Stimulated activated CD4-positive, alpha-beta T cell treated with anti-CD3 and anti-CD28 coated beads, Interleukin-15, amount 100 ng/mL, for 48 hours (primary cell): ENCODE results near the gene RASSF5.
A peak's percentile ranks its signal among the peaks of the same experiment; 100 is the strongest.
"Not testable (repeated sequence)": the region's sequence is repeated elsewhere in the genome, so short reads cannot be mapped to it uniquely, and the experiment has no call there.

Experiments used
- DNase-seq, 2 donors: peaks; one replicate each; pipeline ENCODE4 v3.0.0-alpha.2; 2020; ENCODE audit warnings: low read depth in 2 of 2

The RASSF5 gene

DNA sequence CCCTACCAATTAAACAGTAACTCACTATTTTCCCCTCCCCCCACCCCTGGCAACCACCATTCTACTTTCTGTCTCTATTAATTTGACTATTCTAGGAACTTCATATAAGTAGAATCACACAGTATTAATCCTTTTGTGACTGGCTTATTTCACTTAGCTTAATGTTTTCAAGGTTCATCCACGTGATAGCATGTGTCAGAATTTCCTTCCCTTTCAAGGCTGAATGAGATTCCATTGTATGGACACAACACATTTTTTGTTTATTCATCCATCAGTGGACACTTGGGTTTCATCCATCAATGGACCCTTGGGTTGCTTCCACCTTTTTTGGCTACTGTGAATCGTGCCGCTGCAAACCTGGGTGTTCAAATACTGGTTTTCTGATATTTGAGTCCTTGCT, 63.2 kb downstream of the RASSF5 start:
- no peak for DNase-seq

DNA sequence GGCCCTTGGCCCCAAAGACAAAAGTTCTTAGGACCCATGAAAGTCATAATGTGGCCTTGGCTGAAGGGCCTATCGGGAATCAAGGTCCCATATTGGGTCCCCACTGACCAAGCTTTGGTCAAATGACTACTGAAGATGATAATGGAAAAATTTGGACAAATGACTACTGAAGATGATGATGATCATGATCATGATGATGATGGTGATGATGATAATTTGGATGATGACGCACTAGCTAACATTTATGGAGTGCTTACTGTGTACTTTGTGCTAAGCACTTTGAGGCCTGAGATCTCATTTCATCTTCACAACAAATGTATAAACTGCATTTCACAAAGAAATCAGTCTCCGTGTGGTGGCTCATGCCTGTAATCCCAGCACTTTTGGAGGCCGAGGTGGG, 65.5 kb downstream of the RASSF5 start:
- no peak for DNase-seq

DNA sequence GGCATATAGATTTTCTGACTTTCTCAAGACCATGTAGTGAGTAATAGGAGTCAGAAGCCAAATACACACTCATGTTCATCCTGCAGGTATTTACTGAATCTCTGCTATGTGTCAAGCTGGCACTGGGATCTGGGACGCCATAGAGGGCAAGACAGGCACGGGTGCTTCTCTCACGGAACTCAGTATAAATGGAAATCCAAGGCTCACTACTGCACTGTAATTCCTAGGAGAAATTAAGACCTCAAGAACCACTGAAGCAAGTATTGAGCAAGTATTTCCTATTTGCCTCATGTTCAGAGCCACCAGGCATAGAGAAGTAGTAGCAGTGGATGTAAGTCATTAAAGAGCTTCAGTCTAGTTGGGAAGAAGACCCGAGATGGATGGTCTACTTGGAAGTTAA, 66.0 kb downstream of the RASSF5 start:
- DNase-seq, result no peak

DNA sequence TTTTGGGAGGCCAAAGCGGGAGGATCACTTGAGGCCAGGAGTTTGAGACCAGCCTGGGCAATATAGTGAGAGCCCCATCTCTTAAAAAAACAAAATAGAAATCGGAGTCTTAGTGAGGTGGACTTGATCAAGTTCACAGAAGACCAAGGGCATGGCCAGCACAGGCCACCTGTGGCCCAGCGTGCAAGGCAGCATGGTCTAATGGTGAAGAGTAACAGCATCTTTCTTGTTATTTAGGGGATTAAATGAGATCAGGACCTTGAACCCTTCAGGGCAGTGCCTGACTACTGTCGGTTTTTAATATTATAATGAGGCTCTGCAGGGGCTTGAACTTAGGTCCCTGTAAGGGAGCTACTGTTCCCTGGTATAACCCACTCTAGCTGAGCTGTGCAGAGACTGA, 66.4 kb downstream of the RASSF5 start:
- no peak for DNase-seq

DNA sequence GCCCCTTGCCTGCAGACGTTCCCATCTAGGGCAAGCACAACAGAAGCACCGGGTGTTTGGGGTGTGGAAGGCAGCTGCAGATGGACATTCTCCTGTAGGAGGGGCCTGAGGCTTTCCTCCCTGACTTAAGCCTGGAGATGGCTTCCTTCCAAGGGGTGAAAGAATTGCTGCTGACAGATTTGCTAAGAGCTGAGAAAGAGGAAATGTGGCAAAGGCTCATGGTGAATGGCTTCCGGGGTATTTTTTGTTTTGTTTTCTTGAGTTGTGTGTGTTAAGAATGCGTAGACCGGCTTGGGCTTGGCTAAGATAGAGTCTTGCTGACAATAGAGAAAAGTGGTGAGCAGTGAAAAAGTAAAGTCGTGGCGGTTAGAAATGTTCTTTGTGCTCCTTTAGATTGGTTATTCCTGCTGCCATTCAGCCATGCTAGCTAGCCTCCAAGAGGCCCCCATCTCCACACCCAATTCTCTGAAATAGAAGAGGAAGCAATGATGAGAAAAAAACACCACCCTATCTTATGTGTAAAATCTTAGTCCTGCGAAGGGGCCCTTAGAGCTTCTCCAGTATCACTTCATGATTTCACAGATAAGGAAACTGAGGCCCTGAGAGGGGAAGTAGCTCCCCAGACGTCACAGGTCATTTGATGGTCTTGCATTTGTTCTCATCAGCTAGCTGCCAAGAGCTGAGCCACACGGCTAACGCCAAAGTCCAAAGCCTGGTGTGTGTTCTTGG, 68.0 kb downstream of the RASSF5 start:
- DNase-seq, result no peak

DNA sequence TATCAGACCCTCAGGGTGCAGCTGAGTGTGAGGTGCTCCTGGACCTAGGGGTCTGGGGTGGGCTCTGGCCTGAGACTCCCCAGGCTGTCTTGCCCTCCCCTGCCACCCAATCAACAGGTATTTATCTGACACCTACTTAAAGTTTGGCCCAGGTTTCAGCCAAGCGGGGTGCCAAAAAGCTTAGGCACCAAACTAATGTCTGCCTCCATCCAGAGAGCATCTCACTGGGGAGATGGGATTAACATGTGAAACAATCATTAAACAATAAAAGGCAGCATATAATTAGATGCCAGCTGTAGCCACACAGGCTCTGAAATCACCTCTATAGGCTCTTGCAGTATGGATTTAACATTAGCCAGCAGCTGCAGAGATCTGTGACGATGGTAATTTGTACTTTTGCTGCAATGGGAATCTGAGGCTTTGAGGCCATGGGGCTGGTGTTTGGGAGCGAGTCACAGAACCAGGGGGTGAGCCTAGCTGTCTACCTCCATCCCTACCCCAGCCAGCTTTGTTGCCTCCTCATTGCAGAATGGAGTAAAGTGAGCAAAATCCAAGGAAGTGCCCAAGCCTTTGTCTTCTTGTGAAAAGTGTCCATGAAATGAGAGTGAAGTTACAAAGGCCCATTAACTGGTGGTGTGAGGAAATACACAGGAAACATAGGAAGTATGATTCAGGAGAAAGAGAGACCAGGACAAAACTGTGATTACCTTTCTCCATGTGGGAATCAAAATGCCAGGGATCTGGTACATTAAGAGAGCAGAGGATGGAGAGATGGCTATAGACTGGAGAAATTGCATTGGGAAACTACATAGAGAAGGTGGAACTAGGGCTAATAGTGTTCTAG, 68.8 kb downstream of the RASSF5 start:
- DNase-seq, result no peak

DNA sequence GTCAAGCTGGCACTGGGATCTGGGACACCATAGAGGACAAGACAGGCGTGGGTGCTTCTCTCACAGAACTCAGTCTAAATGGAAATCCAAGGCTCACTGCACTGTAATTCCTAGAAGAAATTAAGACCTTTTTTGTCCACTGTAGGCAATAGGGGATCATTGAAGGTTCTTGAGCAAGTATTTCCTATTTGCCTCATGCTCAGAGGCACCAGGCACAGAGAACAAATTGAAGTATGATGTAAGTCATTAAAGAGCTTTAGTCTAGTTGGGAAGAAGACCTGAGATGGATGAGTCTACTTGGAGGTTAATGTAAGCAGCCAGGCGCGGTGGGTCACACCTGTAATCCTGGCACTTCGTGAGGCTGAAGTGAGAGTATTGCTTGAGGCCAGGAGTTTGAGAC, 70.3 kb downstream of the RASSF5 start:
- DNase-seq, result no peak

DNA sequence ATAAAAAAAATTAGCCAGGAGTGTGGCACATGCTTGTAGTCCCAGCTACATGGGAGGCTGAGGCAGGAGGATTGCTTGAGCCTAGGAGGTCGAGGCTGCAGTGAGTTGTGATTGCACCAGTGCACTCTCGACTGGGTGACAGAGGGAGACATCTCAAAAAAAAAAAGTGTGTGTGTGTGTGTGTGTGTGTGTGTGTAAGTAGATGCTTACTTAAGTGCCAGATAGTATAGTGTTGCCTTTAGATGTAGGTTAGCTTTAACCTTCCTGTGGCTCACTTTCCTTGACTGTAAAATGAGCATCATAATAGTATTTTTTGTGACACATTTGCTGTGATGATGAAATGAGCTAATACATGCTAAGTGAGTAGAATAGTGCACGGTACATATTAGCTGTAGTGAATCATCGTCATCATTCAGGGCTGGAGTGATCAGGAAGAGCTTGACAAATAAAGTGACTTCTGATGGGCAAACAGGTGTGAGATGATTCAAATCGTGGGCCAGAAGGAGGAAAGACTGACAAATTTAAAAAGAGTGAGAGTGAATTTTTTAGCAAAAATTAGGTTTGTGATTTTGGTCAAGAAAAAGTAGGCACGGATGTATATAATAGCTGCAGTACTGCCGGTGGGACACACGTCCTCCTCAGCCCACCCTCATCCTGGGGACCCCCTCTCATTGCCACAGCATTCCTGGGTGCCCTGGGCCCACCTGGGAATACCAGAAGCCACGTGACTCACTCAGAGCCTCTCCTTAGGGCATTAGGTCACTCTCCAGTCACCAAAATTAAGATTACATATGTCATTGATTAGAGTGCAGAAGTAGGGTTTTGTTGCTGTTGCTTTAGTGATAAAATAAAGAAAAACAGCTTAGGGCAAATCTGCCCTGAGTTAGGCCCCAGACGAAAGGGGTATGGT, 71.0 kb downstream of the RASSF5 start:
- DNase-seq, result no peak

DNA sequence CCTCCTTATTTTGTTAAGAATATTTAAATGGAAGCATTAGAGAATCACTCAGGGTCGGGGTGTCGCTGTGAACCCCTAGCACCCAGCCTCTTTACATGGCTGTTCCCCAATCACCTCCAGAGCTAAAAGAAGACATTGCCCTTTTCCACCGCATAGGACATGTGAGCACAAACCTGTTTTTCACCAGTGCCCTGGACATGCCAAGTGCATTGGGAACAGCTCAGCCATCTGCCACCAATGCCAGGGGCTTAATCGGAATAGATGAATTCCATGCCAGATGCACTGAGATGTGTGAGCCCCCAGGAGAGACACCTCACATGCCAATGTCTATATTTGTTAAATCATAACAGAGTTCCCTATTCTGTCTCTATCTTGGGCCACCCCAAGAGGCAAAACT, 71.6 kb downstream of the RASSF5 start:
- no peak for DNase-seq

DNA sequence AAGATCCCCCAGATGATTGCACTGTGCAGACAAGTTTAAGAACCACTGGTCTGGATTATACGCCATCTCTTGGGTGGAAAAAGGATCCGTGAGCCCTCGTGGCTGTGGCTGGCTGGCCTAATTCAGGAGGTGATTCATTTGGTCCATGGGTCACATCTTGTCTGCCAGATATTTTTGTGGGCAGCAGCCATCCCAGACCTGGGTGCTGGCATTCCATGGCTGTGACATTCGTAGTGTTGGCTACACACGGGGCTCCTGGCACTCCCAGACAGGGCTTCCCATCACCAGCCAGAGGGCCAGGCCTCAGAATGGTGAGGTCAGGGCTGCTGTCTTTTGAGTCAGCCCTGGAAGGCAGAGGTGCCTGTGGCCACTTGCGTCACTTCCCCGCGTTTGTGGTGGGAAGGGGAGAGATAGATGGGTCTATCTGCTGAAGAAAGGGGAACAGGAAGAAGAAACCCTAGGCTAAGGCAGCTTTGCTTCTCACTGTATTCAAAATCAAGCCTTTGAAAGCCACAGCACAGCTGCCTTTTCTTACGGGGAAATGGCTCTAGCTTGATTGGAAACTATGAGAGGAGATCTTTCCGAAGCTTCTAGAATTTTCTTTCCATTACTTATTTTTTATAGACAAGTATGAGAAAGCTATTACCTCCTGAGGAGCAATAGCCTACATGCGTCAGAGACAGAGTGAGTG, 72.6 kb downstream of the RASSF5 start:
- peak; percentile 88 to 90 for DNase-seq

DNA sequence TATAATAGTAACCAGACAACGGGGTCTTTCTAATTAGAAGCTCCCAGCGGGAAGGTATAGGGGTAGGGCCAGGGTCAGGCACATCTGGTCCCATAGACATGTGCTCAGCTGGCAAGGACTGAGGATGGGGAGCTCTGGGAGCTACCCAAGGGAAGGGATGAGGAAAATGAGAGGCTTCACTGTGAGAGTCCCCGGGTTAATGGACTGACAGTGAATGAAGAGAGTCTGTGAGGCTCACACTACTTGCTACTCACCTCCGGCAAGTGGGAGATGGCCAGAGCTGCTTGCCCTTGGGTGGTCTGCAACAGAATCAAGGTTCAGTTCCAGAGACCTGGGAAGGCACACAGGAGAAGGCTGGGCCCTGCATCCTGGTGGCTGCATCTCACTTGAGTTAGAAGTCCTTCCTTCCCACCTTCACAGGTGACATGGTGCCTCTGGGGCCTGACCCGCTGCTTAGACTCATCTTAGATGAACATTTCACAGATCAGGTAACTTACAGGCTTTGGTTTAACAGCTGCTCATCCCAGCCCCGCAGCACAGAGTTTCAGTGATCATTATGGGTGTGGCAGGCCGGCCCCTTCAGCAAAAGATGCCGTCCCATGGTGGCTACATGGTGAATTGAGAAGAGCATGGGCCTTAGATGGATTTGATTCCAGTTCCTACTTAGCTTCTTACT, 73.2 kb downstream of the RASSF5 start:
- no peak for DNase-seq

DNA sequence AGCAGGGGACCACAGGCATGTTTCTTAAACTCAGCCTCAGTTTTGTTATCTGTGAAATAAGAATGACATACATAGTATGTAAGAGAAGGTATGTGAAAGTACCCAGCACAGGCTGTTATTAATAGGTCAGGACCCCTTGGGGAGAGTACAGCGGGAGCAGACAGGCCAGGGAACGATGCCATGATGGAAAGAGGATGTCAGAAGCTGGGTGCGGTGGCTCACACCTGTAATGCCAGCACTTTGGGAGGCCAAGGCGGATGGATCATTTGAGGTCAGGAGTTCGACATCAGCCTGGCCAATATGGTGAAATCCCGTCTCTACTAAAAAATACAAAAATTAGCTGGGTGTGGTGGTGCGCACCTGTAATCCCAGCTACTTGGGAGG, 73.8 kb downstream of the RASSF5 start:
- not testable (repeated sequence) for DNase-seq

DNA sequence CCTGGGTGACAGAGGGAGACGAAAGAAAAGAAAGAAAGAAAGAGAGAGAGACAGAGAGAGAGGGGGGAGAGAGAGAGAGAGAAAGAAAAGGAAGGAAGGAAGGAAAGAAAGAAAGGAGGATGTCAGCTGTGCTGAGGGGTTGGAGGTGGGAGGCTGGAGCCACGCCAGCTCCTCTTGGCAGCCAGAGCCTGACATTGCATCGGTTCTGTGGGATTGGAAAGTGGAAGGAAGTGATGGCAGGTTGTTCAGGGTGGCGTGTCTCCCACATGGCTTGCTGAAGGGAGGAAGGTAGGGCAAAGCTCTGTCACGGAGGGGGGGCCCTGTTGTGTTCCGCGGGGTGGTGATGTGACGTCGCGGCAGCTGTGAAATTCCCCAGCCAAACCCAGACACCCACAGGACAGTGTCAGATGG, 74.2 kb downstream of the RASSF5 start:
- no peak for DNase-seq

DNA sequence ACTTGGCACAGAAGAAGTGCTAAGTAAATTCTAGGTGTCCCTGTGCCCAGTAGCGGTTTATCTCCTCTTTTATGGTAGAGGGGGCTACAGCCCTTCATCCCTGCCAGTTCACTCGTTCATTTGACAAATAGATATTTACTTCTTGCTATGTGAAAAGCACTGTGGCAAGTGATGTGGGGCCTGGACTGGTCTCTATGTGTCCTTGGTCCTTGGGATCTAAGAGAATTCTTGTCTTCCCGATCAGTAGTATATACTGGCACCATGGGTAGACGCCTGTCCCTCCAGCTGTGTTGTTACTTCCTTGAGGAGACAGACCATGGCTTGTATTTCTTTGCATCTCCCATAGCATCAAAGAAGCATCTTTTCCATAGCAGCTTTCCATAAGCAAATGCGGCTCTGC, 75.2 kb downstream of the RASSF5 start:
- no peak for DNase-seq

DNA sequence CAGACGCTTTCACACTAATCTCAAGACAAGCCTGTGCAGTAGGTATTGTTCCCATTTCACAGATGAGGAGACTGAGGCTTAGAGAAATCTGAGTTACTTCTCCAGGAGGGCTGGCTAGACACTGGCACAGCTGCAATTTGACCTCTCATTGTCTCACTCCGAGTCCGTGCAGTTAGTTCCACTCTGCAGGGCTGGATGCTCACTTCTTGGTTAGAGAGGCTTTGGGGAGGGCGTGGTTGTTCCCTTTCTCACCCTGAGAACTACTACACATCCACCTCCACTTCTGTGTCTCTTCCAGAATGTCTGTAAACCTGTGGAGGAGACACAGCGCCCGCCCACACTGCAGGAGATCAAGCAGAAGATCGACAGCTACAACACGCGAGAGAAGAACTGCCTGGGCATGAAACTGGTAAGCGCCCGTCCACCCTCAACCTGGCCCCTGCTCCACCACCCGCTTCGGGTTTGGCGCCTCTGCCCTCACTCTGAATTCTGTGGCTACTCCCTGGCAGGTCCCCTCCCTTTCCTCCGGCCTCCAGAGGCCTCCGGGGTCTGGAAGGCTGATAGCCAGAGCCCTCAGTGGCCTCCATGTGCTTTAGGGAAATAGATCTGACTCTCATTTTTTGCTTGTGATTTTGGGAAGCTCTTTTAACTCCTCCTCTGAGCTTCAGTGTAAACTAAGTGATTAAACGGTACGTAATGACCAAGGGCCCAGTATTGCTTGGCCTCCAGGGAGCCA, 75.8 kb downstream of the RASSF5 start:
- DNase-seq, result no peak

DNA sequence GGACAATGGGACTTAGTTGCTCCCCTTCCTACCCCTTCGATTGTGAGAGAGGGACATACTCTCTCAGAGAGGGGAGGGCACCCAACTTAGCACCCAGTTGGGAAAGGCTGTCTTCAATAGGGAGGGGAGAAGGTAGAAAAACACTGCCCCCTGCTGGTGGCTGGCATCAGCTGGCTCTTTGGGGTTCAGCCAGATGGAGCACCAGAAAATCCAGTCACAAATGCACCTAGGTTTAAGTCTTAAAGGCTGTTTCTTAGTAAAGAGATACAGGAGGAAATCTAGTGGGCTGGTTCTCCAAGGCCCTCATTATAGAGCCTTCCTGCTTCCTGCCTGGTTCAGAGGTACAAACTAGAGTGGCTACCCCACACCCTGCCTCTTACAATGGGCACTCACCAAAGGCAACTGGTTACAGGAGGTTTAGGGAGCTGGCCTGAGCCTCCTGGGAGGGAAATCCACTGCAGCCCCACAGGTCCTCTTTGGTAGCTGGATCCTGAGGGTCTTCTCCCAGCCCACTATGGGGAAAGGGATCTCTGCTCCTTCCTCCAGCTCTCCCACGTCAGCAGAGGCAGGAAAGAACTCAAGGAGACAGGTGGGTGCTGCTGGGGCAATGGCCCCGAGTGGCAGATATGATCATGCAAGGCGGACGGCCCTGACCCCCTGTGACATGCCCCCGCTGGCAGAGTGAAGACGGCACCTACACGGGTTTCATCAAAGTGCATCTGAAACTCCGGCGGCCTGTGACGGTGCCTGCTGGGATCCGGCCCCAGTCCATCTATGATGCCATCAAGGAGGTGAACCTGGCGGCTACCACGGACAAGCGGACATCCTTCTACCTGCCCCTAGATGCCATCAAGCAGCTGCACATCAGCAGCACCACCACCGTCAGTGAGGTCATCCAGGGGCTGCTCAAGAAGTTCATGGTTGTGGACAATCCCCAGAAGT, 76.6 kb downstream of the RASSF5 start:
- peak; percentile 72 to 83 for DNase-seq

DNA sequence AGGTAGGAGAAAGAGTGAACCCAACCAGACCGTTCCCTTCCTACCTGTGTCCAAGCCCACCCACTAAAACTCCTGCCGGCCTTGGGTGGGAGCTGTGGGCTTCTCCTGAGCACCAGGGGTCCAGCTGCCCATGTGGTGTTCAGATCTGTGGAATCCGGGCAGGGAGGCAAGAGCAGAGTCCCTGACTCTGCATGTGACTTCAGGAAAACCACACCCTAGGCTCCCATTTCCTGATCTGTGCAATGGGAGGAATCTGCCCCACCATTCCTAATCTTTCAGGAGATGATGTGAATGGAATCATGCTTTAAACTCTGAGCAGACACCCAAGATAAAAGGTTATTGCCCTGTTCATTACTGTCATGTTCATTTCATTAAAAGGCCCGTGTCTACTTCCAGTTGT, 77.4 kb downstream of the RASSF5 start:
- DNase-seq, result no peak

DNA sequence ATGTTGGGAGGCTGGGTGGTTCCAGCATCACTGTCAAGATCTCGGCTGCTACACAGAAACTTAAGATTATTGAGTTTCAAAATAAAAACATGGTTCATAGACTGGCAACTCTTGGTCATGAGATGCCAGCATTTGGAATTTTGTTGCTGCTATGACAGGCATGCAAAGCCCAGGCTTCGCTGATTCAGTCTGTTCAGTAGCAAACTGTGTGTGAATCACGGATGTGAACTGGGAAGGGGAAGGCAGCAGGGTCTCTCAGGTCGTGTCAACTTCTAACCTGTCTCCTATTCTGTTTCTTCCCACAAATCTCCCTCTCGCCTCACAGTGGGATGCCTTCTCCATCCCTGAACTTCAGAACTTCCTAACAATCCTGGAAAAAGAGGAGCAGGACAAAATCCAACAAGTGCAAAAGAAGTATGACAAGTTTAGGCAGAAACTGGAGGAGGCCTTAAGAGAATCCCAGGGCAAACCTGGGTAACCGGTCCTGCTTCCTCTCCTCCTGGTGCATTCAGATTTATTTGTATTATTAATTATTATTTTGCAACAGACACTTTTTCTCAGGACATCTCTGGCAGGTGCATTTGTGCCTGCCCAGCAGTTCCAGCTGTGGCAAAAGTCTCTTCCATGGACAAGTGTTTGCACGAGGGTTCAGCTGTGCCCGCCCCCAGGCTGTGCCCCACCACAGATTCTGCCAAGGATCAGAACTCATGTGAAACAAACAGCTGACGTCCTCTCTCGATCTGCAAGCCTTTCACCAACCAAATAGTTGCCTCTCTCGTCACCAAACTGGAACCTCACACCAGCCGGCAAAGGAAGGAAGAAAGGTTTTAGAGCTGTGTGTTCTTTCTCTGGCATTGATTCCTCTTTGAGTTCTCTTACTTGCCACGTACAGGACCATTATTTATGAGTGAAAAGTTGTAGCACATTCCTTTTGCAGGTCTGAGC, 79.4 kb downstream of the RASSF5 start:
- no peak for DNase-seq
